HL-60 (cell line): Measurements from ENCODE around the gene GABPB1.

ENCODE experiments used
- CTCF ChIP-seq: IDR thresholded peaks from one replicate; pipeline ENCODE4 v1.5.1; 2011; ENCODE audit warnings: low read length, control low read depth, inconsistent platforms; ENCODE audit not compliant: insufficient read depth
- GABPA ChIP-seq: IDR thresholded peaks from 2 replicates; pipeline ENCODE4 v1.6.1; 2012; ENCODE audit warnings: low read depth

DNA sequence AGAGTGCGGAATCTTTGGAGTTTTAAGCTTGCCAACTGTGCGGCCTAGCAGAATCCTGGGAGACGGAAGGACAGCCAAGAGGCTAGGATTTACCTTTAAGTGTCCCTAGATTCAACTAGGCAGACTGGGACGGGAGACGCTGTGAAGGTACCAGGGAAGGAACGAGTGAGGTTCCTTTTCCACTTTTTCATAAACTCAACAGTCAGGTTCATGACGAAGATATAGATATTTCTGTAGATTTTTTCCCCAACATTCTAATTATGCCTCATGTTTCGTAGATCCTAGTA, 564 bp upstream of the GABPB1 start:
- TF ChIP-seq CTCF (no peak), GABPA (no peak)
